ENCODE data around the gene CDH8. TPM values are rescaled to one million over a fixed set of nuclear protein-coding genes. Genes with fewer than 3 reads are reported as not detected.
"Not testable (repeated sequence)": the region's sequence is repeated elsewhere in the genome, so short reads cannot be mapped to it uniquely, and the experiment has no call there.

Gene CDH8
- total RNA-seq, 4 donors from 2014 or later: not detected

- TF ChIP-seq CTCF (IDR thresholded peaks at IDR 0.05): no peak
- no peak for DNase-seq (ENCODE audit: low spot score)
- no peak for ATAC-seq (ENCODE audit: low FRiP score)
These were observed 112.6 kb downstream of the CDH8 start for GRCh38 chr16:61923629-61924028.

DNA sequence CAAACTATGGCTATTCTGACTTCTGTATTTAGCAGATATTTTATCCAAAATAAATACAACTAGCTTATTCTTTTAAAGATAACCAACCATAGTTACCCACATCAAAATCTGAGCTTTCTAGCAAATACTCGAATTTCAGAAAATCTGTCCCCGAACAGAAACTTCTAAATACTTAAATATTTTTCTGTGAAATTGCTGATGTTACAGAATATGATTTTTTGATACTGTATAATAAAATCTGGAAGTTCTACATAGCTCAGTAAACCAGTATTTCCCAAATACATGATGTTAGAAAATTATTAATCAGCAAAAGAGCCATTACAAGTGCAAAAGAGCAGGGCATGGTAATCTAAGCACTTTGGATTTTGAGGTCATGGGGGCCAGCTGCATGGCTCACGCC lies 114.9 kb downstream of the CDH8 start:
- no peak for DNase-seq (ENCODE audit: low spot score)
- ATAC-seq (ENCODE audit: low FRiP score): no peak
- TF ChIP-seq CTCF (IDR thresholded peaks at IDR 0.05): no peak

DNA sequence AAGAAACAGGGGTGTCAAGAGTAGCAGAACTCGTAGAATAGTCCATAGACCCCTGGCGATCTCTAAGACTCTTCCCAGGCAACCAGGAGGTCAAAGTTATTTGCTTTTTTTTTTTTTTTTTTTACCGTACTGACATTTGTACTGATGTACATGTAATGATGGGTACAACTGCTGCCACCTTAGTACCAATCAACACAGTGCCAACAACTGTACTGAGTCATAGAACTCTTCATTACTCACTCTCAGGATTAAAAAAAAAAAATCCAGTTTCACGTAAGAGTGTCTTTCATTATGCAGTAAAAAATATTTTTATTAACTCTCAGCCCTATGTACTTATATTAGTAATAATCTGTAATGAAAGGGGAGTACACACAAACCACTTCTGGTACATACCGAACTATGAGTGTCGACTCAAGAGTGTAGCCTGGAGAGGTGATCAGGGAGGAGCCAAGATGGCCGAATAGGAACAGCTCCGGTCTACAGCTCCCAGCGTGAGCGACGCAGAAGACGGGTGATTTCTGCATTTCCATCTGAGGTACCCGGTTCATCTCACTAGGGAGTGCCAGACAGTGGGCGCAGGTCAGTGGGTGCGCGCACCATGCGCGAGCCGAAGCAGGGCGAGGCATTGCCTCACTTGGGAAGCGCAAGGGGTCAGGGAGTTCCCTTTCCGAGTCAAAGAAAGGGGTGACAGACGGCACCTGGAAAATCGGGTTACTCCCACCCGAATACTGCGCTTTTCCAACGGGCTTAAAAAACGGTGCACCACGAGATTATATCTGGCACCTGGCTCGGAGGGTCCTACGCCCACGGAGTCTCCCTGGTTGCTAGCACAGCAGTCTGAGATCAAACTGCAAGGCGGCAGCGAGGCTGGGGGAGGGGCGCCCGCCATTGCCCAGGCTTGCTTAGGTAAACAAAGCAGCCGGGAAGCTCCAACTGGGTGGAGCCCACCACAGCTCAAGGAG lies 118.1 kb downstream of the CDH8 start:
- ATAC-seq (ENCODE audit: low FRiP score); DNase-seq (ENCODE audit: low spot score): not testable (repeated sequence)

DNA sequence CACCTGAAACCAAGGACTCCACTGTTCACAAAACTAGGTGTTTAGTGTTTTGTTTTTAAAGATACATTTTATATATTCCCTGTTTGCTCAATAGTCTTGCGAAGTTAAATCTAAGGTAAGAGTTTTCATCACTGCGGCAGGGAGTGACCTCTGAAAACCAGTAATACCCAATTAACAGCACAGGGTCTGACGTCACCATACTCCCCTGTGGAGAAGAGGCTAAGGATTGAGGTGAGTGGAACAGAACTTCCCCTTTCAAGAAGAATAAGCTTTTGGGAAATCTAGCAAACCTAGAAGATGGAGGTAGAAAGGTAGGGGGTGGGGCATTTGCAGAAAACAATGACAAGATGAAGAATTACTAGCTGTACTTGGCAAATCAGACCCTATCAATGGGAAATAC lies 120.7 kb downstream of the CDH8 start:
- DNase-seq (ENCODE audit: low spot score) (no peak), ATAC-seq (ENCODE audit: low FRiP score) (no peak)
- no peak for TF ChIP-seq CTCF (IDR thresholded peaks at IDR 0.05)

DNA sequence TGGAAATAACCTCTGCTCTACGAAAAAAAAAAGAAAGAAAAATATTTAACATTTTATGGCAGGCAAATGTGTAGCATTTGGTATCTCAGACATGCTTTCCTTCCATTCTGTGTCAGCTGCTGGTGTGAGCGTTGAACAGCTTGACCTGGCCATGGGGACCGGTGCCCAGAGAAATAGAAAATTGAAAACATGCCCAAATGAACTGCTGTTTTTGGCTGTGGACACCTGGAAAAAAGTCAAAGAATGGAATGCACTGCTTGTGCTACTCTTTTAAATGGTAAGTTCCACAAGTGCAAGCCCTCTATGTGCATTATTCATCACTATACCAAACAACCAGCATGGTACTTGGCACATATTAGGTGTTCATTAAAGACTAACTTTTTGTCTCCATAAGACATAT lies 127.2 kb downstream of the CDH8 start:
- no peak for TF ChIP-seq CTCF (IDR thresholded peaks at IDR 0.05)
- DNase-seq (ENCODE audit: low spot score) (no peak), ATAC-seq (ENCODE audit: low FRiP score) (no peak)

DNA sequence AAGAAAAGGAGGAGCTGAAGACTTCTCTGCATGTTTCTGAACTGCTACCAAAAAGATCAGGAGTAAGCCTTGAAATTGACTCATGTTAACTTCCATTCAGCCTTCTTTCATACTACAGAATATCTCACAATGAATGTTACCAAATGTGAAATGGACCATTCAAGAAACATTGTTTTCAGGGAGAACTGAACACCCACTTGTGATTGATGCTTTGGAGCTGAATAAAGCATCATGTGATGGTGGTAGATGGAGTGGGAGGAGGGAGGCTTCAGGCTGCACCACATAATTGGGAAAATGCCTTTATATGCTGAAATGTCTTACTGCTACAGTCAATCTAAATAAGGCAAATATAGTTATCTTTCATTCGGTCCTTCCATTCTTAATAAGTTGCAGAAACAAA lies 127.8 kb downstream of the CDH8 start:
- TF ChIP-seq CTCF (IDR thresholded peaks at IDR 0.05): no peak
- ATAC-seq (ENCODE audit: low FRiP score) (no peak), DNase-seq (ENCODE audit: low spot score) (no peak)

DNA sequence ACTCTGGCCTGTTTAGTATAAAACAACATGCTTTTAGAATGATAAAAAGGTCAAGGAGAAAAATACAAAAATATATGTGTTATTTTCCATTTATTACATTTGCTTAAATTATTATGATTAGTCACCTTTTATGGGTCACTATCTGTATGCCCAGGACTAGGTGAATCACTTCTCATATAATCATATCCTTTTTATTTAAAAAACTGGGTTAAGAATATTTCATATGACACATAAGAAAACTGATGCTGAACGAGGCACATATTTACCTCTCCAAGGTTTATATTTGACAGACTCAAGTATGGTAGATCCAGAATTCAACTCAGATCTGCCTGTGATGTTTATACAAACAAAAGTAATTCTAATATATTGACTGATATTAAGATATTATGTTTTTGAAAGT lies 134.5 kb downstream of the CDH8 start:
- TF ChIP-seq CTCF (IDR thresholded peaks at IDR 0.05): no peak

More for the DNA sequence above, 134.5 kb downstream of the CDH8 start:
- DNase-seq (ENCODE audit: low spot score): no peak
- no peak for ATAC-seq (ENCODE audit: low FRiP score)

Measured in omental fat pad (tissue), 4 donors.